Vagina (tissue), 2 donors: ENCODE data around the gene RAPGEF5.

Source experiments
- POLR2A ChIP-seq, 2 donors: fragments of 450-650 bp; IDR thresholded peaks; one replicate each; pipeline ENCODE4 v1.6.1; 2017; ENCODE audit warnings: antibody characterized with exemption in 2 of 2, mild to moderate bottlenecking in 2 of 2, moderate library complexity in 2 of 2
- POLR2AphosphoS5 ChIP-seq, 2 donors: sonication (generic); formaldehyde crosslinking; IDR thresholded peaks; one replicate each; pipeline ENCODE4 v1.9.0; 2017; ENCODE audit warnings: antibody characterized with exemption in 2 of 2, mild to moderate bottlenecking in 2 of 2, low read depth in 1 of 2; ENCODE audit not compliant: insufficient read depth in 1 of 2
- TF ChIP-seq, protein P1 (sequence below), 3 experiments: fragments of 450-650 bp in 2 of 3; fragments of 200-600 bp in 1 of 3; sonication (generic) in 1 of 3; IDR thresholded peaks; one replicate each; pipeline ENCODE4 v1.5.1; 2017 to 2019; ENCODE audit warnings: antibody characterized with exemption in 3 of 3, mild to moderate bottlenecking in 2 of 3, moderate library complexity in 2 of 3

DNA sequence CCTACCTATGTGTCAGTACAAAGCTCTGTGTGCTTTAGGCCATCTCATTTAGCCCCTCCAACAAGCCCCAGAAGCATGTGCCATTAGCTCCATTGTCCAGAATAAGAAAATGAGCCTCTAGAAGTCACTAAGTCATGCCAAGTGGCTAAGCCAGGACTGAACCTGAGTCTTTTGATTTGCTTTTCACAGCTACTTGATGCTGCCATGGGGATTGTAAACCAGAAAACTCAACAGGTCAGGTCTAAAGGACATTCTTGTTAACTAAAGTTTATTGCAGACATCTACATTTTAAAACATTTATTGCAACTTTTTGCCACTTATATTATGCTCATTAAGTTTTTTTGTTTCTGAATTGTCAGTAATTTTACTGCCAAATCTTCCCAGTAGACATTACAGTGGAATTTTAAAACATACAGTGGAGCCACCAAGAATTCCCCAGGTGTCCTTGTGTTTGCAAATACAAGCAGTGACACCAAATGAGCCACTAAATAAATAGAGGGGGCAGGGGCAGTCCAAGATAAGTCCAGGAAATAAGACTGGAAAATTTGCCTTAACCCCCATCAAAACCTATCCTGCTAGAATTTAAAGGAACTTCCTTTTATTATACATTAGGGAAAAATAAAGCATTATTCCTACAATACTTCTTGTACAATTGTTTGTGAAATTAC lies 115.9 kb downstream of the RAPGEF5 start:
- TF ChIP-seq, protein P1, sequence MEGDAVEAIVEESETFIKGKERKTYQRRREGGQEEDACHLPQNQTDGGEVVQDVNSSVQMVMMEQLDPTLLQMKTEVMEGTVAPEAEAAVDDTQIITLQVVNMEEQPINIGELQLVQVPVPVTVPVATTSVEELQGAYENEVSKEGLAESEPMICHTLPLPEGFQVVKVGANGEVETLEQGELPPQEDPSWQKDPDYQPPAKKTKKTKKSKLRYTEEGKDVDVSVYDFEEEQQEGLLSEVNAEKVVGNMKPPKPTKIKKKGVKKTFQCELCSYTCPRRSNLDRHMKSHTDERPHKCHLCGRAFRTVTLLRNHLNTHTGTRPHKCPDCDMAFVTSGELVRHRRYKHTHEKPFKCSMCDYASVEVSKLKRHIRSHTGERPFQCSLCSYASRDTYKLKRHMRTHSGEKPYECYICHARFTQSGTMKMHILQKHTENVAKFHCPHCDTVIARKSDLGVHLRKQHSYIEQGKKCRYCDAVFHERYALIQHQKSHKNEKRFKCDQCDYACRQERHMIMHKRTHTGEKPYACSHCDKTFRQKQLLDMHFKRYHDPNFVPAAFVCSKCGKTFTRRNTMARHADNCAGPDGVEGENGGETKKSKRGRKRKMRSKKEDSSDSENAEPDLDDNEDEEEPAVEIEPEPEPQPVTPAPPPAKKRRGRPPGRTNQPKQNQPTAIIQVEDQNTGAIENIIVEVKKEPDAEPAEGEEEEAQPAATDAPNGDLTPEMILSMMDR (IDR thresholded peaks at IDR 0.05), result no peak
- TF ChIP-seq POLR2A (IDR thresholded peaks at IDR 0.05), result no peak
- no peak for TF ChIP-seq POLR2AphosphoS5 (IDR thresholded peaks at IDR 0.05; ENCODE audit: insufficient read depth in 1 of 2, low read depth in 1 of 2)
